SW 1271 (cell line): ENCODE measurements around the gene CALM1.
"Not testable (repeated sequence)": the region's sequence is repeated elsewhere in the genome, so short reads cannot be mapped to it uniquely, and the experiment has no call there.

ENCODE experiments used
- DNase-seq, 2 experiments: peaks; one replicate each; lab custom pipeline; 2025; lab: John Stamatoyannopoulos, UW

CALM1 gene

DNA sequence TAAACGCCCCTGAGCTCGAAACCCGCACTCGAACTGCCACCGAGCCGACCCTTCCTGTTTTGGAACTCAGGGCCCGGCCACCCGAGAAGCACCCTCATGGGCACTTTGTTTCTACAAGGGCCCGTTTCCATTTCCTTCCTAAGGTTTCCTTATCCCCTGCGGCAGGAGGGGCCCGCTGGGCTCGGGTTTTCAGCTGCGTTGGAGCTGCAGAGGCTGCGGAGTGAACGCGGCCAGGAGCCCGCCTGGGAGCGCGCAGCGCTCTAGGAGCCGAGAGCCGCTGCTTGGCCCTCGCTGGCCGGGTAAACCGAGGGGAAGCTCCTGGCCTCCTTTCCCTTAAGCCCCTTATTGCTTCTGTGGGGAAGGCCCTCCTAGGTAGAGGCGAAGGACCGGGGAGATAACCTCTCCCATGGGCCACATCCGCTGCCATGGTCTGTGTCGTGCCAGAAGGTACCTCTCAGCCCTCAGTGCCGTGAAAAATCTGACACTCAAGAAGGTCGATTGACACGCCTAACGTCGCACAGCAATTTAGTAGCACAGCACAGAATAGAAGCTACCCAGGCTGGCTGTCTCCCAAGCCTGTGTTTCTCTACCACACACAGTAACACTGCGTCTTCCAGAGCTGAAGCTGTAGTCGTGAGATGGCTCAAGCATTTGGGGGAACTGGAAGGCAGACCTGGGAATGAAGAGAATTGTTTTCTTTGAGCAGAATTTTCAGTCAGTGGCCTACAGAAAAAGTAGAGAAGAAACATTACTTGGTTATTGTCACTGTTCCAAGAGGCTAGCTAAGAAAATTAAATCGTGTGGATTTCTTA is 12.9 kb upstream of the CALM1 start:
- no peak for DNase-seq

DNA sequence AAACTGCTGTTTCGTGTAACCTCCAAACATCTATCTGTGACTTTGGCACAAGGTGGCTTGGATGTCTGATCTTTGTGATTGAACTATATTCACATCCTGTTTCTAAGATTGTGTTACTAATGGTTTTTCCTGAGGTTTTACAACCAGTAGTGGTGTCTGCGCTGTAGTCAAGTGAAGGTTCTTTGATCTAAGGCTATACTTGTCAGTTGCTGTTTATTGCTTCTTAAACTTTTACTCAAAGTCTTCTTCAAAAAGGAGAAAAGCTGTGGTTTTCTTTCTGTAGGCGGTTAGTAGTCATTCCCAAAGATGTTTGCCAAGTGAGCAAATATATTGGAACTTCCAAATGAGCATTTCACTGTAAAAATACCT is 12.3 kb upstream of the CALM1 start:
- no peak for DNase-seq

DNA sequence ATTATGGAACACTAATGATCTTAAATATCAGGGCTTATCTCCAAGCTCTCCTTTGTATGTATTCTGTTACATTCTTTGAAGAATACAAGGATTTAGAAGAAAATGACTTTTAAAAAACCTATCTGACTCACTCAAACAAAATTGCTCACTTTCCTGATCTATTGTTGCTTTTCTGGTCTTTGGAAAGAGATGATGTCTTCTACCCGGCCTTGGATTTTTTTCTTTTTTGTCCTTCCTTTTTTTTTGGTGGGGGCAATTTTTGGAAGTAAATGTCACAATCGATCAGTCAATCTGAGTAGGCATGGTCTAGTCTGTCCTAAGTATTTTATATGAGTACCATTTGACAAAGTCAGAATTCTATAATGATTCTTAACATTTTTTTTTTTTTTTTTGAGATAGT is 10.5 kb upstream of the CALM1 start:
- DNase-seq = no peak

DNA sequence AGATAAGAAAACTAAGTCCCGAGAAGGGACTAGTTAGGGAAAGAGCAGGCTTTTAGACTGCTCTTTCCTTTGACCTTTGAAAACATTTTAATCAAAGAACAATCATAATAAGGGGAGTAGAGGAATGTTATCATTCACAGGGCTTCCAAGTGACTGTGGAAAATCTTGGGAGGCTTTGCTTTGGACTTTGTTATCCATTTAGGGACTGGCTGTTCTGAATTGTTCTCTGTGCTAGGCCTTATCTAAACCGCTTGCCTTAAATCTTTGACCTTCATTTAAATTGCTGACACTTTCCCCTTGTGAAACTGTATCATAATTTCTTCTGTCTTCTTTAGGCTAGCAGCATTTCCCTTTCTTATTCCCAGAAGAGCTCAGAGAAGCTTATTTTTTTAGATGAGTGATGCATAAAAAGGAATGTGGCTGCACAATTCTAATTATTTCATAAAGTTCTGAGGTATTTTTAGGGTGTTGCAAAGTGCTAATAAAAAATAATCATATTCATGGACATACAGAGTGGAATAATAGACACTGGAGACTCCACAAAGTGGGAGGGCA is 9.5 kb upstream of the CALM1 start:
- DNase-seq = no peak

DNA sequence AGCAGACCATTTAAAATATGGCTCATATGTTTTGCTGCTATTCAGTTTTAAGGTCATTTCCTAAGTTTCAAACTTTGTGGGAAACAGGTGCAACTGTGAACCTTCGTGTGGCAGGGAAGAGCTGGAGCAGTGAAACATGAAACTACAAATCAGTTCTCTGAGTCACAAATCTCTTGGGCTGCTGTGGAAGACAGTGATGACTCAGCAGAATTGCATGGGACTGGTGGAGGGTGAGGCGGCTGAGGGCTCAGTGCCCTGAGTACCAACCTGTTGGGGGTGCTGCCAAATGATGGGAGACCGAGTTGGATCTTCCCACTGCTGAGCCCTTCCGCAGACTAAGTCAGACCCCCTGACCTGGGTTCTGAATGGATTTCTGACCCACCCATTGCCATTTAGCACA is 8.4 kb upstream of the CALM1 start:
- DNase-seq = peak in 1 of 2 experiments; percentile 53

DNA sequence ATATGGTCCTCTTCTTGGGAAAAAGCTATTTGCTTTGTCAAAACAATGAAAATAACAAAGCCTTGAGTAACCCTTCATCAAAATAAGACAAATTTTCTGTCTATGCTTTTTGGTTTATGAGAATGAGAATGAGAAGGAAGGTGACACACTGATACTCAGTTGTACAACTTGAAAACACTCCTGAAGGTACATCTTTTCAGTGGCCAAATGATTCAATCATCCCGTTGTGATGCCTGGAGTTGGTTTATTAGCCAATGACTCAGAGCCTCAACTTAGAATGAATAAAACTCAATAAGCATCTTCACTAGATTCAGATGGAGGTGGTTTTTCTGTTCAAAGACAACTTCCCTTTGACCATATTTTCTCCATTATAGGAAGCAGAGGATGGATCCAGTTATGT is 7.8 kb upstream of the CALM1 start:
- no peak for DNase-seq

DNA sequence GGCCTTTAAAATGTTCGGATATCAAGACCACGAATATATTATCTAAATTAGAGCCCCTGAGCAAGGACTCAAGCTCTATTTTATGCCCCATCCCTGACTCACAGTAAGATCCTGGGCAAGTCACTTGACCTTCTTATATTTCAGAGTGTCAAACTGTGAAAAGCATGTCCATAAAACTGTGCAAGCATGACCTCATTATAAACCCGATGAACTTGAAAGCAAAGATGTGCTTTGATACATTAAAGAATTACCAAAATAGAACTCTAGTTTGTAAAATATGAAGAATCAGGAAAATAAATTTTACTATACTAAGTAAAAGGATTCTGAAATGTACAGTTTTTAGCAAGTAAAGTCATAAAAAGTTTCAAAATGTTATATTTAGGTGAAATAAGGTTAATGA is 2.9 kb upstream of the CALM1 start:
- DNase-seq = no peak

DNA sequence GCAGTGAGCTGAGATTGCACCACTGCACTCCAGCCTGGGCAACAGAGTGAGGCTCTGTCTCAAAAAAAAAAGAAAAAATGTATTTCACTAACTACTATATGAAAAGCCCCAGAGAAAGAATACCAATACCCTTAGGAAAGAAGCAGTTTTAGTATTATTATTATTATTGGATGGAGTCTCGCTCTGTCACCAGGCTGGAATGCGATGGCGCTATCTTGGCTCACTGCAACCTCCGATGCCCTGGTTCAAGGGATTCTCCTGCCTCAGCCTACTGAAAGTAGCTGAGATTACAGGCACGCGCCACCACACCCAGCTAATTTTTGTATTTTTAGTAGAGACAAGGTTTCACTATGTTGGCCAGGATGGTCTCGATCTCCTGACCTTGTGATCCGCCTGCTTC is 2.0 kb upstream of the CALM1 start:
- not testable (repeated sequence) for DNase-seq

DNA sequence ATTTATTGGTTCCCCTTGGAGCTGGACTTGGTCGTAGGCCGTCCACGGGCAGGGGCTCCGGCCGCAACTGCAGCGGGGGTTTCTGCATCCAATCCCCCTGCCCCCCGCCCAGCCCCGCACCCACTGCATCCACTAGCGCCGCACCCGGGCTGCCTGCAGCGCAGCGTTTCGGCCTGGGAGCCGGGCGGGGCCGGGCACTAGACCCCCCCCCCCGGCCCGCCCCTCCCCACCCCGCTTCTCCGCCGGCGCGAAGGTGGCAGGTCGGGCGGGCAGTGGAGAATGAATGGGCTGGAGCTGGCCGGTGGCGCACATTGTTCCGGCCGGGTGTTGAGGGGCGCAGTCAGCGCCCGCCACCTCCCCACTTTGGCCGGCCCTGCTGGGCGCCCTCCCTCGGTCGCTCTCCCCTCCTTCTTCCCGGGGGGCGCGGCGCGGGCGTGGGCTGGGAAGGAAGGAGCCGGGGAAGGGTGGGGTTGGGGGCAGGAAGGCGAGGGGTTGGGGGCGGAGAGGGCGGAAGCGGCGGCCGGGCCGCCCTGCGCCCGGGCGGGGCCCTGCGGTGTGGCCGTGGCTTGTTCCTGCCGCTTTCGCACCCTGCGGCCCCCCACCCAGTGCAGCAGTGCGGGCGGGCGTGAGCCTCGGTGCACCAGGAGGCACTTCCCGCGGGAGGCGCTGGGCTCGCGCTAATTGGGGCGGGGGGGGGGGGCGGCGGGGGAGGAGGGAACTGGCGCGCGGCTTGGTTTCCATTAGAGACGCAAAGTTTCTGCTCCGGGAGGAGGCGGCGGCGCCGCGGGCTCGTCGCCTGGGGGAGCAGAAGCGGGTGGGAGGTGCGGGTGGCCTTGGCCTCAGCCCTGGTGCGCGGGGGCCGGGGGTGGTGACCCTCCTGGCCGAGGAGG is 841 bp downstream of the CALM1 start:
- DNase-seq = peak in 1 of 2 experiments; percentile 52

DNA sequence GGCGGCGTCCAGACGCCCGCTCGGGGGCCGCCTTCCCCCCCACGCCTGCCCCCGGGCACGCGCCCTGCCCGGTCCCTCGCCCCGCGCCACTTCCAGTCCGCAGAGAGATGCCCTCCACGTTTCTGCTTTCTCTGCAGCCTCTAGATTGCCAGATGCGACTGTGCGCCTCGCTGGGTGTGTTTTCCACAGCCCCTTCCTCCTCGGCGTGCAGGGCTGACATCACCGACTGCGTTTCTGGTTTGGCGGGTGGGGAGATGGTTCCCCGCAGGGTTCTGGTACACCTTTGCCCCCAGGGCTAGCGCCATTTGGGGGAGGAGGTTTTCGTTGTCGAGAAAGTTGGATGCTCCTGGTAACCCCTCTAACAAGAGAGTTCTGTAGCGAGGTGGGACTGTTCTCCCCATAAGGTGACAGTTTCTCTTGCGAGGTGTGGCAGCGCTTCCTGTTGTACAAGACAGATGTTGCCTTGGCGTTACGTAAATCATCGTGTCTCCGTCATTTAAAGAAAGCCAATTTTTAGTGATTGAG is 1.5 kb downstream of the CALM1 start:
- DNase-seq = peak in 1 of 2 experiments; percentile 48

DNA sequence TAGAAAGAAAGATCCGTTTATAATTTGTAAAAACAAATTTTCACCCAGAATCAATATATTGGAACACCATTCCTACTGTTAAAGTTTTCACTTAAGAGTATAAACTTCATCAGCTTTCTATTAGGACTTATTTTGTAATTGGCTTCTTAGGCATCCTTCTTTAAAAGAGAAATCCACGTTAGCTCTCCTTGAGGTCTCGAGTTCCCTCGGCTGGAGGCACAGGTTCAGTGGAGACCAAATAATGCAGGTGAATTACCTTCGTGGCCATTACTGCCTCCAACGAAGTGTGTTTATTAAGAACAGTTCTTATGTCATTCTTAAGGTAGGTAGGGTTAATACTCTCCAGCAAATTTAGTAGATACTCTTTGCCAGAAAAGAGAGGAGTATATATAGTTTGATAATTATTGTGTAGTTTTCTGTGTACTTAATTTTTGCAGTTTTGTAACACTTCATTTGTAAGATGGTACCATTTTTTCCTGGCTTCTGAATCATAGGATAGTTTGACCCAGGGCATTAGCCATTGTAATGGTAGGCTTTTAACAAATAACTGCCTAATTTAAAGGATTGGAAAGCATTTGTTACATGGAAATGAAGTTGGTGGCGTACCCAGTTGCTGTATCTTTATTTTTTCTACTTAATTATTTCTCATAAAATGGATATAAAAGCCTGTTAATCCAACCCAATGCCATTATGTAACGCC is 2.2 kb downstream of the CALM1 start:
- no peak for DNase-seq

DNA sequence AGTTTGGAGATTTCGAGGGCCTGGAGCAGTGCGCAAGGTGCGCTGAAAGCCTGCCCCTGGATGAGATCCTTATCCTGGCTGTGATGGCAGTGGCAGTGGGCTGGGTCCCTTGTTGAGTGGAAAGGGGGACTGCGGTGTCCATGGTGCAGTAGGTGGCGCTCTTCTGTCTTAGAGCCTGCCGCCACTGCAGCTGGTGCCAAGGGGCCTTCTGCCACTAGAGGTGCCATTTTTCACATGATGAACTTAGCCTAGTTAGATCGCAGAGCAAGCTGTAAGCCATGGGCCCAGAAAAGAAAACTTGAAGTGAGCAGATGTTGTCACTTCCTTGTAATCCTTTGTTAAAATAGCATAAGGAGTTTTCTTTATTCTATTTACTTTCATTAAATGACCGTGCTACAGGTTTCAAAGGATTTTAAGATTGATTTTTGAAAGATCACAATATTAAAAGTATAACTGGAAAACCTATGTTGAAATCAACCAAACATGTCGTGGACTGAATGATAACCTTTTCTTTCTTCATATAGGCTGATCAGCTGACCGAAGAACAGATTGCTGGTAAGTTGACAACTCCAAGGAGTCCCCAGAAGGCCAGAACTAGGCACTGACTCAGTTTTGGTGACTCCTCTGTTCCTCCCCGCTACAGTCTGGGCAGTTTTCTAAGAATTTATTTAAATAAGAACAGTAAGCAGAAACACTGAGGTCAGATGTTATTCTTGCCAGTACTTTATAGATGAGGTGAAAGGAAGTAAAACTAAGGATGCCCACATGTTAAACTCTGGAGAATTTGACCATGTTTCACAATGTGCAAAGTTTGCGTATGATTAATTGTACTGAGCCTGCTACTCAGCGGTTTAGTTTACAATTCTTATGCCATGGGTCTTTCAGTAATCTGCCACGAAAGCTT is 3.0 kb downstream of the CALM1 start:
- peak; percentile 69 to 94 for DNase-seq

DNA sequence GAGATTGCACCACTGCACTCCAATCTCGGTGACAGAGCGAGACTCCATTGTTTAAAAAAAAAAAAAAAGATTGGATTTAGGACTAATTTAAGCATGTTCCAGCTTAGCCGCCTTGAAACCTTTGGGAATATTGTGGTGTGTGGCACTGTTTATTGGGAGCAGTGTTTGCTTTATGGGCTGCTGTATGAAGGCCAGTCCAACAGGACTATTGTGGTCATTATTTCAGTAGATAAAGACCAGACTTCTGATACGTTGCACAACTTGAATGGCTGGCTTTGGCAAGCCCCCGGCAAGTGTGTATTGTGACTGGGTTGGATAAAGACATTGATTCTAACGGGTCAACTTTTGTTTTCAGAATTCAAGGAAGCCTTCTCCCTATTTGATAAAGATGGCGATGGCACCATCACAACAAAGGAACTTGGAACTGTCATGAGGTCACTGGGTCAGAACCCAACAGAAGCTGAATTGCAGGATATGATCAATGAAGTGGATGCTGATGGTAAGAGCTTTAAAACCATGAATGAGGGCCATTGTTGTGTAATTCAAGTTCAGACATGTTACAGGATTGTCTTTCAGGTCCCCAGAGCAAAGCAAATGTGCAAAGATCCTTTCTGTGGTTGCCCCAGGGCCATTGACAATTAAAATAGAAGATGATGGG is 4.2 kb downstream of the CALM1 start:
- DNase-seq = no peak

DNA sequence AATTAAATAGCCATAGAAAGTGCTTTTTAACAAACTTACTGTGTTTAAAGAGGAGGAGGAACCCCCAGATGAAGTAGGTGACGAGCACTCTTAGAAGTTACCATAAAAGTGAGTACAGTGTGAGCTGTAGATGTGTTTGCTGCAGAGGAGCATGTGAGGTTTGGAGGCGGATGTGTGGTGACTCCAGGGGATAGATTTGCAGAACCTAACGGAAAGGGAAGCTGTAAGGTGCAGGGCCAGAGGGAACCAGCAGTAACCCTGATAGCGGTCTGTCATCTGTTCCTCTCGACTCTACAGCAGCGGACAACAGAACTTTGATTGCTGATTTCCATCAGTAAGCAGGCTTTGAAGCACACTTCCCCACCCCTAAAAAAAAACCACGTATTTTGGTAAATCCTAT is 5.2 kb downstream of the CALM1 start:
- no peak for DNase-seq

DNA sequence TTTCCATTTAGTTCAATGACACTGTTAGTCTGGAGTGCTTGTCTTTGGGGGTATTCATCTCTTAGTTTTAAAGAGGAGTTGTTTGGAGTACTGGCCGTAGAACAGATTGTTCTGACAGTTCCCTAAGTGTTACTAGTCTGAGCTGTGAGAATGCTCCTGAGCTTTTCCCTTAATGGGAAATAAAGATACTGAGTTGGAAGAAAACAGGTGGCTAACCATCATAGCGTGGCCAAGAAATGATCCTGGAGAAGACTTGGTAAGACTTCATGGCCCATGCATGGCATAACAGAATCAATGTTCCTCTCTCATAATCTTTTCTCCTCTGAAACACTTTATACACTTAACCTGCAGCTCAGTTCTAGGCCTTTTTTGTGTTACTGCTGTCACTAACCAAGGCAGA is 6.2 kb downstream of the CALM1 start:
- DNase-seq = no peak

DNA sequence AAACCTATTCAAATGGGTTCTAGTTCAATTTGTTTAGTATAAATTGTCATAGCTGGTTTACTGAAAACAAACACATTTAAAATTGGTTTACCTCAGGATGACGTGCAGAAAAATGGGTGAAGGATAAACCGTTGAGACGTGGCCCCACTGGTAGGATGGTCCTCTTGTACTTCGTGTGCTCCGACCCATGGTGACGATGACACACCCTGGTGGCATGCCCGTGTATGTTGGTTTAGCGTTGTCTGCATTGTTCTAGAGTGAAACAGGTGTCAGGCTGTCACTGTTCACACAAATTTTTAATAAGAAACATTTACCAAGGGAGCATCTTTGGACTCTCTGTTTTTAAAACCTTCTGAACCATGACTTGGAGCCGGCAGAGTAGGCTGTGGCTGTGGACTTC is 8.3 kb downstream of the CALM1 start:
- no peak for DNase-seq

DNA sequence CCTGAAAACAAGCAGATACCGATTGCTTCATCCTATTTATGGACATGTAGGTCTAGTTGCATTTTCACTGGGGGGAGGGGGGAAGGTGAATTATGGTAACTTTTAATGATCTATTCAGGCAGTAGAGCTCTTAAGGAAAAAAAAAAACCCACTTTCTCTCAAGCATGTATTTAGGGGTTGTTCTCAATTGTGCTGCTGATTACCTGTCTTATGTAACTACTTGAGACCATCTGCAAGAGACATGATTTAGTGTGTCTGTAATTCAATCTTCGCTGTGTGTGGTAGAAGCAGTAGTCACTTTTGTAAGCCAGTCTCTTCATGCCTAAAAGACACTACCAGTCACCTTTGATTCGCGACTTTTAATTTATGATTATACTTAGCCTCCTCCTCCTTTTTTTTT is 8.9 kb downstream of the CALM1 start:
- DNase-seq = no peak

DNA sequence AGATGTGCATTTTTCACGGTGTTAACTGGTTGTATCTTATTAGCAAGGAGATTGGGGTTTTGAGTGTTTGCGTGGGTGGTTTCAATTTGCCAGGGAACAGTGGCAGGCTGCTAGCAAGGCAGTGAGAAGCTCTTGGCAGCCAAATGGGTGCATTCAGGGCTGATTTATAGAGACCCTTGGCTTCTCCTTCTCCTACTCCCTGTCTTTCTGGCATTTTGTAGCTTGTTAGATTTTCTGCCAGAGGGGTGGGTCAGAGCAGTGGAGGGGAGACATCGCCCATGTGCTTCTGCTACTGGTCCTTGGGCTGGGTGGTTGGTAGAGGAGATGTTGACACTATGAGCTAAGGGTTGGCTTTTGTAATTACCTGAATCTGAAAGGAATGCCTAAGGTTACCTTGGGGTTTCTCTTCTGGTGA is 9.6 kb downstream of the CALM1 start:
- DNase-seq = no peak

DNA sequence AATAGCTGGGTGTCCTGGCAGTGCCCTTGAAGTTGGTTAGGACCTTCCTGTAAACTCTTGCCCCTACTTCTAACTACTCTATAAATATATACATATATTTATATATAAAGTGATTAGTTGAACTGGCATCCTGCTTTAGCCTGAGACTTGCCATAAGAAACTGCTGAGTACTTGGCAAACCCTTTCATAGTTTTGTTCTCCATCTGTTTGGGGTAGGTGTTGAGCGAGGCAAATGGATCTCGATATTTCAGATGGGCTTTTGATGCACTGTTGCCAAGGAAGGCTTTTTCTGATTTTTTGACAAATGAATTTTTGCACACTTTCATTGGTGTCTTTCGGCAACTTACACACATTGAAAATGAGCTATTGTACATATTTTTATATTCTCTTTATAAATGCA is 10.4 kb downstream of the CALM1 start:
- no peak for DNase-seq

DNA sequence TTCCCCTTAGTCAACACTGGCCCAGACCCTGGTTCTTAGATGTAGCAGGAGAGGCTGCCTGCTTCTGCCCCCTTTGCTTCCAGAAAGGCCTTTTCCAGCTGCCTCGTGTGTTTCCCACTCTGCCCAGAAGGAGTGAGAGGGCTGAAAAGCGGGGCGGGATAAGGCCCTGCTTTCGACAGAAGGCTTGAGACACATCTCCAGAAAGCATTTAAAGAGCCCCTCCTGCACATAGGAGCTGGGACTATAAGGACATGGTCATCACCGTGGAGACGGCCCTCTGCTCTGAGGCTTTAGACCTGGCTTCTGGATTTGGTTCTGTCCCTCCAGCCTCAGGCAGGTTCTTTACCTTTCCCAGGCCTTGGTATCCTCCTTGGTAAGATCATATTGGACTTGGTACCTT is 11.9 kb downstream of the CALM1 start:
- no peak for DNase-seq
